Astrocyte (in vitro differentiated cells and primary cell): ENCODE data around the gene SST. TPM values are rescaled to one million over a fixed set of nuclear protein-coding genes. Genes with fewer than 3 reads are reported as not detected.

Experiments
- DNase-seq: peaks from one replicate; pipeline ENCODE4 v3.0.0-alpha.2; 2010; ENCODE audit warnings: low read depth
- FAIRE-seq: peaks from 2 replicates; lab custom pipeline; 2011; peaks lifted over from hg19 to GRCh38; lab: Jason Lieb, UNC
- H2AFZ ChIP-seq: 2 replicates; pipeline ENCODE4 v1.6.0; 2012; ENCODE audit warnings: low read depth, low read length, inconsistent platforms
- H3K27ac ChIP-seq: 2 replicates; pipeline ENCODE4 v1.5.1; 2011; ENCODE audit warnings: low read depth, low read length, inconsistent platforms
- H3K27me3 ChIP-seq: 2 replicates; pipeline ENCODE4 v1.6.0; 2011; ENCODE audit warnings: low read length, inconsistent platforms; ENCODE audit not compliant: insufficient read depth
- H3K36me3 ChIP-seq: 2 replicates; pipeline ENCODE4 v1.5.1; 2011; ENCODE audit warnings: low read length, inconsistent platforms; ENCODE audit not compliant: insufficient read depth
- H3K4me1 ChIP-seq: 2 replicates; pipeline ENCODE4 v1.5.1; 2011; ENCODE audit warnings: low read length, inconsistent platforms; ENCODE audit not compliant: insufficient read depth
- H3K4me2 ChIP-seq: 2 replicates; pipeline ENCODE4 v1.6.0; 2012; ENCODE audit warnings: low read length, inconsistent platforms
- H3K4me3 ChIP-seq: 2 replicates; pipeline ENCODE4 v1.5.1; 2011; ENCODE audit warnings: low read depth, mild to moderate bottlenecking, low read length, inconsistent platforms; ENCODE audit not compliant: insufficient read depth
- H3K79me2 ChIP-seq: 2 replicates; pipeline ENCODE4 v1.6.0; 2012; ENCODE audit warnings: mild to moderate bottlenecking, low read length, inconsistent platforms; ENCODE audit not compliant: insufficient read depth
- H3K9ac ChIP-seq: 2 replicates; pipeline ENCODE4 v1.6.0; 2012; ENCODE audit warnings: mild to moderate bottlenecking, low read length, inconsistent platforms
- H3K9me3 ChIP-seq: 2 replicates; pipeline ENCODE4 v1.5.1; 2012; ENCODE audit warnings: low read depth, mild to moderate bottlenecking, low read length, inconsistent platforms; ENCODE audit not compliant: insufficient read depth
- H4K20me1 ChIP-seq: 2 replicates; pipeline ENCODE4 v1.6.0; 2012; ENCODE audit warnings: low read length, inconsistent platforms; ENCODE audit not compliant: insufficient read depth
- H3K27ac Mint-ChIP-seq: one replicate; pipeline ENCODE4 v1.8.0; 2021; ENCODE audit warnings: mild to moderate bottlenecking, mixed read lengths; ENCODE audit not compliant: unreplicated experiment
- H3K27me3 Mint-ChIP-seq: one replicate; pipeline ENCODE4 v1.8.0; 2021; ENCODE audit warnings: low read depth, mixed read lengths; ENCODE audit not compliant: unreplicated experiment
- H3K36me3 Mint-ChIP-seq: one replicate; pipeline ENCODE4 v1.8.0; 2021; ENCODE audit warnings: low read depth, mixed read lengths; ENCODE audit not compliant: unreplicated experiment
- H3K4me1 Mint-ChIP-seq: one replicate; pipeline ENCODE4 v1.8.0; 2021; ENCODE audit warnings: low read depth, mixed read lengths; ENCODE audit not compliant: unreplicated experiment
- H3K4me3 Mint-ChIP-seq: one replicate; pipeline ENCODE4 v1.8.0; 2021; ENCODE audit warnings: mild to moderate bottlenecking, moderate library complexity, mixed read lengths; ENCODE audit not compliant: unreplicated experiment
- H3K9me3 Mint-ChIP-seq: one replicate; pipeline ENCODE4 v1.8.0; 2021; ENCODE audit warnings: mild to moderate bottlenecking, mixed read lengths; ENCODE audit not compliant: unreplicated experiment
- EZH2 ChIP-seq: IDR thresholded peaks from 2 replicates; pipeline ENCODE4 v1.6.1; 2012; ENCODE audit warnings: mild to moderate bottlenecking, low read length, inconsistent platforms; ENCODE audit not compliant: insufficient read depth
- total RNA-seq: library from RNA; stranded (reverse); gene quantifications from 2 replicates; pipeline ENCODE4 v1.2.1, GENCODE V29; 2021
- TF ChIP-seq, protein P1 (sequence below): IDR thresholded peaks from 2 replicates; pipeline ENCODE4 v1.5.1; 2011; ENCODE audit warnings: low read depth, mild to moderate bottlenecking, inconsistent platforms, low read length, moderate library complexity; ENCODE audit not compliant: insufficient read depth

SST gene
- total RNA-seq, 1 donor from 2014 or later = 0.77 TPM

DNA sequence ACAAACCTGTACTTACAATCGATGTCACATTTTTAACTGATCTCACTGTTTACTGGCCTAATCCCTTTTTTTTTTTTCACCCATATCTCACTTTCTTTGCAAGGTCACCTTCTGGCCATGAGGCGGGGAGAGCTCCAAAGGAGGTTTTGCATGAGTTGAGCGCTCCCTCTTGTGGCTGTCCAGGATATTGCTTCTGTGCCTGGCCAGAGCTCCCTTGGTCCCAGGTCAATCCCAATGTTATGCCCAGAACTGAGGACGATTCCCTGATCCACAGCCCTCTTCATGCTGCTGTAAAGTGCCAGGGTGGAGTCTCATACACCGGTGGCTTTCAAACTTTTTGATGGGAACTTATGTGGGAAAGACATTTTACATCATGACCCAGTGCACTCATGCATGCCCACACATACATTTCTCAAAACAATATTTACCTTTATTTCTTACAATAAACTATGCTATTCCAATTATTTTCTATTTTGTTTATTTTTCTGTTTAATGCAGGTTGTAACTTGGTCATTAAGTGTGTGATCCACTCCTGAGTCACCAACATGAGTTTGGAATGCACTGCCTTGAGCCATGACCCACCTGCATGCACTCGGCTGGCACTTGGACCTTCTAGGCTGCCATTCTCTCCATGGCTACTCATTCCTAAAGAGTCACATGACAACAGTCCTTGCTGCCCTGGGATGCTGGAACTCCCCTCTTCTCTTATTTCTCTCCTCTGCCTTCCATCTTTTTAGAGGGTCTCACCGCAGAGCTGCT, 9.6 kb upstream of the SST start:
- no peak overlapping the region for H2AFZ ChIP-seq
- FAIRE-seq (no peak), DNase-seq (peak; percentile 31)
- H3K4me2 ChIP-seq = no peak overlapping the region
- peaks cover 4% of the 10 kb centered on the region for H3K4me1 Mint-ChIP-seq
- no peak overlapping the region for H3K4me3 Mint-ChIP-seq
- H3K27ac ChIP-seq = no peak overlapping the region
- no peaks in the 10 kb centered on the region for H4K20me1 ChIP-seq
- H3K27me3 ChIP-seq = peaks cover 29% of the 10 kb centered on the region
- no peaks in the 10 kb centered on the region for H3K36me3 ChIP-seq
- no peaks in the 10 kb centered on the region for H3K9me3 Mint-ChIP-seq
- H3K27ac Mint-ChIP-seq = no peak overlapping the region
- no peaks in the 10 kb centered on the region for H3K36me3 Mint-ChIP-seq
- TF ChIP-seq EZH2 = no peak
- TF ChIP-seq, protein P1, sequence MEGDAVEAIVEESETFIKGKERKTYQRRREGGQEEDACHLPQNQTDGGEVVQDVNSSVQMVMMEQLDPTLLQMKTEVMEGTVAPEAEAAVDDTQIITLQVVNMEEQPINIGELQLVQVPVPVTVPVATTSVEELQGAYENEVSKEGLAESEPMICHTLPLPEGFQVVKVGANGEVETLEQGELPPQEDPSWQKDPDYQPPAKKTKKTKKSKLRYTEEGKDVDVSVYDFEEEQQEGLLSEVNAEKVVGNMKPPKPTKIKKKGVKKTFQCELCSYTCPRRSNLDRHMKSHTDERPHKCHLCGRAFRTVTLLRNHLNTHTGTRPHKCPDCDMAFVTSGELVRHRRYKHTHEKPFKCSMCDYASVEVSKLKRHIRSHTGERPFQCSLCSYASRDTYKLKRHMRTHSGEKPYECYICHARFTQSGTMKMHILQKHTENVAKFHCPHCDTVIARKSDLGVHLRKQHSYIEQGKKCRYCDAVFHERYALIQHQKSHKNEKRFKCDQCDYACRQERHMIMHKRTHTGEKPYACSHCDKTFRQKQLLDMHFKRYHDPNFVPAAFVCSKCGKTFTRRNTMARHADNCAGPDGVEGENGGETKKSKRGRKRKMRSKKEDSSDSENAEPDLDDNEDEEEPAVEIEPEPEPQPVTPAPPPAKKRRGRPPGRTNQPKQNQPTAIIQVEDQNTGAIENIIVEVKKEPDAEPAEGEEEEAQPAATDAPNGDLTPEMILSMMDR = peak; percentile 92
- H3K9ac ChIP-seq = no peak overlapping the region
- no peaks in the 10 kb centered on the region for H3K79me2 ChIP-seq
- H3K4me1 ChIP-seq = no peaks in the 10 kb centered on the region
- no peak overlapping the region for H3K4me3 ChIP-seq
- peaks cover 6% of the 10 kb centered on the region for H3K27me3 Mint-ChIP-seq
- no peaks in the 10 kb centered on the region for H3K9me3 ChIP-seq

DNA sequence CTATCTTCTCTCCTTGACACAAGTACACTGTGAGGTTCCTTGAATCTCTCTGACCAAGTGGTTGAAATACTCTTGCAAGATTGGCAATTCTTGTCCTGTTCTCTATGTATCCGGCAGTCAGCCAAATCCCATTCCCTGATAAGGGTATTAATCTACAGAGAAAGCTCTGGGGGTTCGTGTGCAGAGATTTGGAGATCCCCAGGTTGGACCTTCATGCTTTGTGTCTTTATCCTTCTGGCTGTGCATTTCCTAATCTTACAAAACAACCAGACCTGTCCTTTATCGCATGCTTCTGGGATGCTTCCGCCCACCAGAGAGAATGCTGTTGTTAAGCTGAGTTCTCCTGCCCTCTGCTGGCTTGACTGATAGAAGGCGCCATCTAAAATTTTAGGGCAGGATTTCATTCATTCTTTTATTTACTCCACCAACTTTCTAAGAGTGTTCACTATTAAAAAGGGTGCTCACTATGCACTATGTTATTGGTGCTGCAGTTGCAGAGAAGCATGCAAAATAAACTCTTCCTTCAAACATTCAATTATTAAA, 8.6 kb upstream of the SST start:
- Mint-ChIP-seq H3K27ac (no peak overlapping the region), H3K4me1 (peaks cover 7% of the 10 kb centered on the region), H3K9me3 (no peaks in the 10 kb centered on the region), H3K36me3 (no peaks in the 10 kb centered on the region), H3K4me3 (no peak overlapping the region), H3K27me3 (peaks cover 14% of the 10 kb centered on the region)
- FAIRE-seq = peak; percentile 82
- H3K9ac ChIP-seq = no peak overlapping the region
- DNase-seq = peak; percentile 25
- H4K20me1 ChIP-seq = no peaks in the 10 kb centered on the region
- H2AFZ ChIP-seq = no peak overlapping the region
- no peak for TF ChIP-seq EZH2
- TF ChIP-seq, protein P1 = peak; percentile 81
- no peaks in the 10 kb centered on the region for H3K9me3 ChIP-seq
- peaks cover 29% of the 10 kb centered on the region for H3K27me3 ChIP-seq
- no peaks in the 10 kb centered on the region for H3K36me3 ChIP-seq
- H3K27ac ChIP-seq = no peak overlapping the region
- H3K79me2 ChIP-seq = no peaks in the 10 kb centered on the region
- no peak overlapping the region for H3K4me3 ChIP-seq
- no peak overlapping the region for H3K4me2 ChIP-seq
- no peaks in the 10 kb centered on the region for H3K4me1 ChIP-seq

DNA sequence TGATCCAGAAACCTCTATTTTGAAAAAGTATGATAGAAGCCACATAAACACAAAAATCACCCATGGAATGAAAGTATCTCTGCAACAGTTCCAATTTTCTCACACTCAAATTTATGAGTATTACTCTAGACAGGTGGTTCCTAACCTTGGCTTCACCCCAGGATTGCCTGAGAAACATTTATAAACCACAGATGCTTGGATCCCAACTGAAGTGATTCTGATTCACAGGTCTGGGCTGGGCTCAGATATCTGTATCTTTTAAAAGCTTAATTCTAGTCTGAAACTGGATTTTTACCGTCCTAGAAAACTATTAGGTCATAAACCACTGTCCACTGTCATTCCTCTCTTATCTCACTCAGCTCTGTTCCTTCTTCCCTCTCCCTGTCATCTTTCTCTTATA, 7.4 kb upstream of the SST start:
- H3K27me3 Mint-ChIP-seq = peaks cover 14% of the 10 kb centered on the region

More for the DNA sequence above, 7.4 kb upstream of the SST start:
- Mint-ChIP-seq H3K36me3 (no peaks in the 10 kb centered on the region), H3K4me3 (no peak overlapping the region), H3K4me1 (peaks cover 13% of the 10 kb centered on the region), H3K27ac (no peak overlapping the region), H3K9me3 (no peaks in the 10 kb centered on the region)
- Histone ChIP-seq H3K9ac (no peak overlapping the region), H3K27me3 (peaks cover 37% of the 10 kb centered on the region), H3K9me3 (no peaks in the 10 kb centered on the region), H4K20me1 (no peaks in the 10 kb centered on the region), H3K4me2 (no peak overlapping the region), H3K4me1 (no peaks in the 10 kb centered on the region), H3K27ac (no peak overlapping the region), H3K36me3 (no peaks in the 10 kb centered on the region), H2AFZ (no peak overlapping the region), H3K4me3 (no peak overlapping the region), H3K79me2 (no peaks in the 10 kb centered on the region)
- FAIRE-seq (no peak), DNase-seq (peak; percentile 24)
- TF ChIP-seq EZH2 = no peak
- TF ChIP-seq, protein P1 = no peak
